Measurements from ENCODE around the gene PPIG. TPM values are rescaled to one million over a fixed set of nuclear protein-coding genes. Genes with fewer than 3 reads are reported as not detected.

PPIG gene
- total and polyA plus RNA-seq, 2 experiments from 2014 or later = 40.7 to 157 TPM

DNA sequence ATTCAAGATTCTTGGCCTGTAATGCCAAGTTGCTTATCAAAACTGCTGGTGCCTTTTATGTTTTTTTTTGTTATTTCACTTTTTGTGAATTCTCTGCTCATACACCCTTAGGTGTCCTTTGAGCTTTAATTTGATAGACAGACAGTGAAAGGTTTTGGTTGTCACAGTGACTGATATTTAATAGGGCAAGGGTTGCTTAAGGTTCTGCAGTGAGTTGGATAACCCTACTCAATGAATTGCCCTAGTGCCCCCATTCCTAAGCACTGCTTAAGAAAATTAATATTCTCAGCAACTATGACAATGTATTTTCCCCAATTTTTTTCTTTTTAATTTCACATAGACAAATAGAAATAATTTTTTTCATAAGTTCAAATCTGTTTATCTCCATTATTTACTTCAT, 15.4 kb downstream of the PPIG start:
- H3K4me1 Mint-ChIP-seq = no peaks in the 10 kb centered on the region; the same call in 2 of the 3 replicates
- Histone ChIP-seq H3K4me1 (ENCODE audit: insufficient read depth) (no peaks in the 10 kb centered on the region), H3K4me2 (no peak overlapping the region), H3F3A (replicated peaks; ENCODE audit: low read depth) (no peaks in the 10 kb centered on the region), H3K27me3 (ENCODE audit: insufficient read depth) (no peaks in the 10 kb centered on the region), H3K79me2 (replicated peaks; ENCODE audit: insufficient read depth) (peaks cover 97% of the 10 kb centered on the region), H3K9me2 (ENCODE audit: insufficient read depth) (no peaks in the 10 kb centered on the region), H3K4me3 (no peak overlapping the region), H2AFZ (no peak overlapping the region), H4K20me1 (replicated peaks; ENCODE audit: insufficient read depth) (peaks cover 27% of the 10 kb centered on the region), H3K36me3 (ENCODE audit: insufficient read depth) (no peaks in the 10 kb centered on the region), H3K27ac (ENCODE audit: low read depth) (no peak overlapping the region)
- no peaks in the 10 kb centered on the region; the same call in 2 of the 3 replicates for H3K9me3 Mint-ChIP-seq
- no peak for TF ChIP-seq CREB1 (CRISPR knock-in tag; IDR thresholded peaks at IDR 0.05; ENCODE audit: low read depth)
- no peak for TF ChIP-seq ZNF114 (CRISPR knock-in tag; IDR thresholded peaks at IDR 0.05)
- TF ChIP-seq POLR2AphosphoS5 (IDR thresholded peaks at IDR 0.05; ENCODE audit: low read depth) = no peak
- TF ChIP-seq NANOG (IDR thresholded peaks at IDR 0.05; ENCODE audit: borderline replicate concordance) = no peak
- TF ChIP-seq JUNB (IDR thresholded peaks at IDR 0.05; ENCODE audit: unreplicated experiment) = no peak
- TF ChIP-seq ZNF331 (CRISPR knock-in tag; IDR thresholded peaks at IDR 0.05; ENCODE audit: low read depth) = no peak
- H3K36me3 Mint-ChIP-seq (ENCODE audit: low read depth) = peaks cover 11% of the 10 kb centered on the region
- no peak for DNase-seq (ENCODE audit: low spot score)
- no peak overlapping the region for H3K27ac Mint-ChIP-seq
- H3K4me3 Mint-ChIP-seq = no peak overlapping the region
- no peak for ATAC-seq
- H3K27me3 Mint-ChIP-seq (ENCODE audit: insufficient read depth, low read depth, poor library complexity) = no peaks in the 10 kb centered on the region

DNA sequence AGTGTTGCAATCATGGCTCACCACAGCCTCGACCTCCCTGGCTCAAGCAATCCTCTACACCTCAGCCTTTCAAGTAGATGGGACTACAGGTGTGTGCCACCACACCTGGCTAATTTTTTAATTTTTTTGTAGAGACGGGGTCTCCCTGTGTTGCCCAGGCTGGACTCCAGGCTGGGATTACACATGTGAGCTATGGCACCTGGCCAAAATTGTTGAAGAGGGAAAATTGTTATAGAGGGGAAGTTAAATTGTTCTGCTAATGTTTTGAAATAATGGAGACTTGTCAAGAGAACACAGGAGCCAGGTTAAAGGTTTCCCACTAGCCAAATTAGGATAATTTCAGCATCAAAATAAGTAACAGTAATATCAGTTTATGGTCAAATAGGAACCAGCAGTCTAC, 25.1 kb downstream of the PPIG start:
- Histone ChIP-seq H3F3A (replicated peaks; ENCODE audit: low read depth) (no peaks in the 10 kb centered on the region), H3K4me2 (no peak overlapping the region), H2AFZ (no peak overlapping the region), H3K9me2 (ENCODE audit: insufficient read depth) (no peaks in the 10 kb centered on the region), H3K4me3 (no peak overlapping the region), H3K36me3 (ENCODE audit: insufficient read depth) (peaks cover 49% of the 10 kb centered on the region; the same call in 1 of the 2 replicates), H3K27ac (ENCODE audit: low read depth) (no peak overlapping the region), H3K27me3 (ENCODE audit: insufficient read depth) (no peaks in the 10 kb centered on the region), H4K20me1 (replicated peaks; ENCODE audit: insufficient read depth) (peaks cover 6% of the 10 kb centered on the region), H3K79me2 (replicated peaks; ENCODE audit: insufficient read depth) (peaks cover 29% of the 10 kb centered on the region), H3K4me1 (ENCODE audit: insufficient read depth) (no peaks in the 10 kb centered on the region)
- Mint-ChIP-seq H3K4me3 (no peak overlapping the region), H3K9me3 (no peaks in the 10 kb centered on the region), H3K36me3 (ENCODE audit: low read depth) (peaks cover 80% of the 10 kb centered on the region), H3K27me3 (ENCODE audit: insufficient read depth, low read depth, poor library complexity) (peaks cover 2% of the 10 kb centered on the region), H3K27ac (no peak overlapping the region), H3K4me1 (0 out of 3 replicates have a peak, but pooled peaks cover 2% of the 10 kb centered on the region)
- no peak for ATAC-seq
- DNase-seq (ENCODE audit: low spot score) = no peak
- TF ChIP-seq, protein P1, sequence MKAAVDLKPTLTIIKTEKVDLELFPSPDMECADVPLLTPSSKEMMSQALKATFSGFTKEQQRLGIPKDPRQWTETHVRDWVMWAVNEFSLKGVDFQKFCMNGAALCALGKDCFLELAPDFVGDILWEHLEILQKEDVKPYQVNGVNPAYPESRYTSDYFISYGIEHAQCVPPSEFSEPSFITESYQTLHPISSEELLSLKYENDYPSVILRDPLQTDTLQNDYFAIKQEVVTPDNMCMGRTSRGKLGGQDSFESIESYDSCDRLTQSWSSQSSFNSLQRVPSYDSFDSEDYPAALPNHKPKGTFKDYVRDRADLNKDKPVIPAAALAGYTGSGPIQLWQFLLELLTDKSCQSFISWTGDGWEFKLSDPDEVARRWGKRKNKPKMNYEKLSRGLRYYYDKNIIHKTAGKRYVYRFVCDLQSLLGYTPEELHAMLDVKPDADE (IDR thresholded peaks at IDR 0.05) = no peak
- TF ChIP-seq, protein P2, sequence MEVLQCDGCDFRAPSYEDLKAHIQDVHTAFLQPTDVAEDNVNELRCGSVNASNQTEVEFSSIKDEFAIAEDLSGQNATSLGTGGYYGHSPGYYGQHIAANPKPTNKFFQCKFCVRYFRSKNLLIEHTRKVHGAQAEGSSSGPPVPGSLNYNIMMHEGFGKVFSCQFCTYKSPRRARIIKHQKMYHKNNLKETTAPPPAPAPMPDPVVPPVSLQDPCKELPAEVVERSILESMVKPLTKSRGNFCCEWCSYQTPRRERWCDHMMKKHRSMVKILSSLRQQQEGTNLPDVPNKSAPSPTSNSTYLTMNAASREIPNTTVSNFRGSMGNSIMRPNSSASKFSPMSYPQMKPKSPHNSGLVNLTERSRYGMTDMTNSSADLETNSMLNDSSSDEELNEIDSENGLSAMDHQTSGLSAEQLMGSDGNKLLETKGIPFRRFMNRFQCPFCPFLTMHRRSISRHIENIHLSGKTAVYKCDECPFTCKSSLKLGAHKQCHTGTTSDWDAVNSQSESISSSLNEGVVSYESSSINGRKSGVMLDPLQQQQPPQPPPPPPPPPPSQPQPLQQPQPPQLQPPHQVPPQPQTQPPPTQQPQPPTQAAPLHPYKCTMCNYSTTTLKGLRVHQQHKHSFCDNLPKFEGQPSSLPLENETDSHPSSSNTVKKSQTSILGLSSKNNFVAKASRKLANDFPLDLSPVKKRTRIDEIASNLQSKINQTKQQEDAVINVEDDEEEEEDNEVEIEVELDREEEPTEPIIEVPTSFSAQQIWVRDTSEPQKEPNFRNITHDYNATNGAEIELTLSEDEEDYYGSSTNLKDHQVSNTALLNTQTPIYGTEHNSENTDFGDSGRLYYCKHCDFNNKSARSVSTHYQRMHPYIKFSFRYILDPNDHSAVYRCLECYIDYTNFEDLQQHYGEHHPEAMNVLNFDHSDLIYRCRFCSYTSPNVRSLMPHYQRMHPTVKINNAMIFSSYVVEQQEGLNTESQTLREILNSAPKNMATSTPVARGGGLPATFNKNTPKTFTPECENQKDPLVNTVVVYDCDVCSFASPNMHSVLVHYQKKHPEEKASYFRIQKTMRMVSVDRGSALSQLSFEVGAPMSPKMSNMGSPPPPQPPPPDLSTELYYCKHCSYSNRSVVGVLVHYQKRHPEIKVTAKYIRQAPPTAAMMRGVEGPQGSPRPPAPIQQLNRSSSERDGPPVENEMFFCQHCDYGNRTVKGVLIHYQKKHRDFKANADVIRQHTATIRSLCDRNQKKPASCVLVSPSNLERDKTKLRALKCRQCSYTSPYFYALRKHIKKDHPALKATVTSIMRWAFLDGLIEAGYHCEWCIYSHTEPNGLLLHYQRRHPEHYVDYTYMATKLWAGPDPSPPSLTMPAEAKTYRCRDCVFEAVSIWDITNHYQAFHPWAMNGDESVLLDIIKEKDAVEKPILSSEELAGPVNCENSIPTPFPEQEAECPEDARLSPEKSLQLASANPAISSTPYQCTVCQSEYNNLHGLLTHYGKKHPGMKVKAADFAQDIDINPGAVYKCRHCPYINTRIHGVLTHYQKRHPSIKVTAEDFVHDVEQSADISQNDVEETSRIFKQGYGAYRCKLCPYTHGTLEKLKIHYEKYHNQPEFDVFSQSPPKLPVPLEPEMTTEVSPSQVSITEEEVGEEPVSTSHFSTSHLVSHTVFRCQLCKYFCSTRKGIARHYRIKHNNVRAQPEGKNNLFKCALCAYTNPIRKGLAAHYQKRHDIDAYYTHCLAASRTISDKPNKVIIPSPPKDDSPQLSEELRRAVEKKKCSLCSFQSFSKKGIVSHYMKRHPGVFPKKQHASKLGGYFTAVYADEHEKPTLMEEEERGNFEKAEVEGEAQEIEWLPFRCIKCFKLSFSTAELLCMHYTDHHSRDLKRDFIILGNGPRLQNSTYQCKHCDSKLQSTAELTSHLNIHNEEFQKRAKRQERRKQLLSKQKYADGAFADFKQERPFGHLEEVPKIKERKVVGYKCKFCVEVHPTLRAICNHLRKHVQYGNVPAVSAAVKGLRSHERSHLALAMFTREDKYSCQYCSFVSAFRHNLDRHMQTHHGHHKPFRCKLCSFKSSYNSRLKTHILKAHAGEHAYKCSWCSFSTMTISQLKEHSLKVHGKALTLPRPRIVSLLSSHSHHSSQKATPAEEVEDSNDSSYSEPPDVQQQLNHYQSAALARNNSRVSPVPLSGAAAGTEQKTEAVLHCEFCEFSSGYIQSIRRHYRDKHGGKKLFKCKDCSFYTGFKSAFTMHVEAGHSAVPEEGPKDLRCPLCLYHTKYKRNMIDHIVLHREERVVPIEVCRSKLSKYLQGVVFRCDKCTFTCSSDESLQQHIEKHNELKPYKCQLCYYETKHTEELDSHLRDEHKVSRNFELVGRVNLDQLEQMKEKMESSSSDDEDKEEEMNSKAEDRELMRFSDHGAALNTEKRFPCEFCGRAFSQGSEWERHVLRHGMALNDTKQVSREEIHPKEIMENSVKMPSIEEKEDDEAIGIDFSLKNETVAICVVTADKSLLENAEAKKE (CRISPR knock-in tag; IDR thresholded peaks at IDR 0.05) = no peak
- TF ChIP-seq, protein P3, sequence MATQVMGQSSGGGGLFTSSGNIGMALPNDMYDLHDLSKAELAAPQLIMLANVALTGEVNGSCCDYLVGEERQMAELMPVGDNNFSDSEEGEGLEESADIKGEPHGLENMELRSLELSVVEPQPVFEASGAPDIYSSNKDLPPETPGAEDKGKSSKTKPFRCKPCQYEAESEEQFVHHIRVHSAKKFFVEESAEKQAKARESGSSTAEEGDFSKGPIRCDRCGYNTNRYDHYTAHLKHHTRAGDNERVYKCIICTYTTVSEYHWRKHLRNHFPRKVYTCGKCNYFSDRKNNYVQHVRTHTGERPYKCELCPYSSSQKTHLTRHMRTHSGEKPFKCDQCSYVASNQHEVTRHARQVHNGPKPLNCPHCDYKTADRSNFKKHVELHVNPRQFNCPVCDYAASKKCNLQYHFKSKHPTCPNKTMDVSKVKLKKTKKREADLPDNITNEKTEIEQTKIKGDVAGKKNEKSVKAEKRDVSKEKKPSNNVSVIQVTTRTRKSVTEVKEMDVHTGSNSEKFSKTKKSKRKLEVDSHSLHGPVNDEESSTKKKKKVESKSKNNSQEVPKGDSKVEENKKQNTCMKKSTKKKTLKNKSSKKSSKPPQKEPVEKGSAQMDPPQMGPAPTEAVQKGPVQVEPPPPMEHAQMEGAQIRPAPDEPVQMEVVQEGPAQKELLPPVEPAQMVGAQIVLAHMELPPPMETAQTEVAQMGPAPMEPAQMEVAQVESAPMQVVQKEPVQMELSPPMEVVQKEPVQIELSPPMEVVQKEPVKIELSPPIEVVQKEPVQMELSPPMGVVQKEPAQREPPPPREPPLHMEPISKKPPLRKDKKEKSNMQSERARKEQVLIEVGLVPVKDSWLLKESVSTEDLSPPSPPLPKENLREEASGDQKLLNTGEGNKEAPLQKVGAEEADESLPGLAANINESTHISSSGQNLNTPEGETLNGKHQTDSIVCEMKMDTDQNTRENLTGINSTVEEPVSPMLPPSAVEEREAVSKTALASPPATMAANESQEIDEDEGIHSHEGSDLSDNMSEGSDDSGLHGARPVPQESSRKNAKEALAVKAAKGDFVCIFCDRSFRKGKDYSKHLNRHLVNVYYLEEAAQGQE (IDR thresholded peaks at IDR 0.05; ENCODE audit: unreplicated experiment) = no peak
- no peak for TF ChIP-seq STAT1 (IDR thresholded peaks at IDR 0.05; ENCODE audit: unreplicated experiment)
- TF ChIP-seq JUNB (IDR thresholded peaks at IDR 0.05; ENCODE audit: unreplicated experiment) = no peak
- no peak for TF ChIP-seq EZH2phosphoT487 (IDR thresholded peaks at IDR 0.05; ENCODE audit: unreplicated experiment)
- no peak for TF ChIP-seq ZNF114 (CRISPR knock-in tag; IDR thresholded peaks at IDR 0.05)
- TF ChIP-seq POLR2AphosphoS5 (IDR thresholded peaks at IDR 0.05; ENCODE audit: low read depth) = no peak
- no peak for TF ChIP-seq CREB1 (CRISPR knock-in tag; IDR thresholded peaks at IDR 0.05; ENCODE audit: low read depth)
- no peak for TF ChIP-seq EZH2 (IDR thresholded peaks at IDR 0.05; ENCODE audit: low read depth, unreplicated experiment)

Data from GM23338 (cell line).